ENCODE results near the gene MFGE8. TPM values are rescaled to one million over a fixed set of nuclear protein-coding genes. Genes with fewer than 3 reads are reported as not detected.

MFGE8 gene
- total RNA-seq, 1 donor from 2014 or later, result 111 TPM

DNA sequence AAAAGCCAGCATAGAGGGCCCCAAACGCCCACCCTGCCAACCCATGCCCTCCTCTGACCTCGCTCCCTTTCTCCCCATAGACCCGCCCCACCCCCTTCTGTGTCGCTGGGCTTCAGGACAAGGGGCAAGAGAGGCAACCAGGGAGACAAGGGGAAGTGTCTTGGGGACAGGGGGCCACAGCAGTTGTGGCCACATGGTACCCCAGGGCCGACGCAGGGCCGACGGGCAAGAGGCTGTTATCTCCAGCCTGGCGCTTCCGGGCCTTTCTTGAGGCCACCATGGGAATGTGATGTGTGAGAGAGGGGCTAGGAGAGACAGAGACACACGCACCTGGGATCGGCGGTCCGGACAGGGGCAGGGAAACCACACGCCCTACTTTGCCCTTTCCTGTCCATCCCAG, 14.4 kb downstream of the MFGE8 start:
- DNase-seq (ENCODE audit: low spot score), result no peak

DNA sequence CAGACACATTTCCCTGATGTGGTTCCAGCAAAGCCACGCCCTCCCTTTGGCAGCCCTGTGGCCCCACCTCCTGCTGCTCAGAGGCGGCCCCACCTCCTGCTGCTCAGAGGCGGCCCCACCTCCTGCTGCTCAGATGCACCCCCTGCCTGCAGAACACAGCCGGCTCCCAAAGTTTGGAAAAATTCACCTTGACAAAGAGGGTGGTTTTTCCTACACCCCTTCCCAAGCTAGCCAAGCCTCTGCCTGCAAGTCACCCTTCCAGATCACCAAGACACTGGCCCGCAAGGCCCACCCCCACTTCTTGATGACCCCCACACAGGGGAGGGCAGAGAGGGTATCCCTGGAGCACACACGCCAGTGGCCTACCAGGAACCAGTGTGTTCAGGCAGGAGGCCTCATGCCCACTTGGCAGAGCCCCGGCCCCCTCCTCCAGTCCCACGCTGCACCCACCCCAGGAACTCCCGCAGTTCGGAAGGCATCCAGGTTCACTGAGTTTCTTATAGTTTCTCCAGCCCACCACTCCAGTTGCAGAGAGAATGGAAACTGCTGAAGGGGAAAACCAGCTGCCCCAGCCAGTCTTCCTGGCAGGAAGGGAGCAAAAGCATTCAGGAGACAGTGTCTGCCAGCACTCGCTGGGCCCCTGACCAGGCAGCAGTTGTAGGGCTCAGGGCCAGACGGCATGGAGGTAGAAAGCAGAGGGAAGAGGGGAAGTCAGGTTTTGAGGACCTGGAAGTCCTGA, 15.6 kb downstream of the MFGE8 start:
- peak; percentile 80 for DNase-seq (ENCODE audit: low spot score)

DNA sequence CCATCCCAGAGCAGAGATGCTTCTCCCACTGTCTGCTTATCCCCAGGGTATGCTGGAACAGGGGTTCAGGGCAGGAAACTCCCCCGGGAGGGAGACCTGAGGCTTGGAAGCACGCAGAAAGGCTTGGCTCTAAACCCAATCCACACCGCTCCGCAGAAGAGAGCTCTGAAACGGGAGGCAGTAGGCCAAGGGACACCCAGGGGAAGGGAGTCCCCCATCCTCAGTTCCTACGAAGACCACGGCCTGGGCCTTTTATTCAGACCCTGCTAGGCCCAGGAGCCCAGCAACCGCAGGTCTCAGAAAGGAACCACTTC, 16.1 kb downstream of the MFGE8 start:
- DNase-seq (ENCODE audit: low spot score), result no peak

DNA sequence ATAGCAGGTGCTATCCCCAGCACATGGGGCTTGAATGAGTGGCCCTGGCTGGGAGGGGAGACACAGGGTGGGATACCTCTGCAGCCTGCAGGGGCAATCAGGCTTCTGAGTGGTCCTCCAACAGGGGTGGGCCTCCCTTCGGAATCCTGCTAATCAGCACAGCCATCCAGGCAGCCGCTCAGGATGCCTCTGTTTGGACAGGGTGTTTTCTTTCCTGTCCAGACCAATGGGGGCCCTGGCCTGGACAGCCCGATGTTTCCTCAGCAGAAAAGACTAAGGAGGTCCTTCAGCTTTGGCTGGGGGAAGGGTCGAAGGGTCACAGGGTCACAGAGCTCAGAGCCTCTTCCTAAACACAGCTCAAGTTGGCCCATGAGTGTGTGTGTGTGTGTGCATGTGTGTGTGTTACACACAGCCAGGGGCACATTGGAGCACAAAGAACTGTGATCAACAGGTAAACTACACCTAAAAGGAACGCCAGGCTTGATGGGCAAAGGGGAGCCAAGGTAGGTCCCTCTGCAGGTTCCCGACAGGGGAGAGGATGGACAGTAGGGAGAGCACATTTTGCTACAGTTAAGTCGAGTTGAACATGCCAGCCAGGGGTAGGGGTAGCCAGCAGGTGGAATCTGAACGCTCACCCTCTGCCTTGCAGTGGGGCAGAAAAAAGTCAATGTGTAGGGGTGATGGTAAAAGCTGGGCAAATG, 16.7 kb downstream of the MFGE8 start:
- DNase-seq (ENCODE audit: low spot score), result no peak

DNA sequence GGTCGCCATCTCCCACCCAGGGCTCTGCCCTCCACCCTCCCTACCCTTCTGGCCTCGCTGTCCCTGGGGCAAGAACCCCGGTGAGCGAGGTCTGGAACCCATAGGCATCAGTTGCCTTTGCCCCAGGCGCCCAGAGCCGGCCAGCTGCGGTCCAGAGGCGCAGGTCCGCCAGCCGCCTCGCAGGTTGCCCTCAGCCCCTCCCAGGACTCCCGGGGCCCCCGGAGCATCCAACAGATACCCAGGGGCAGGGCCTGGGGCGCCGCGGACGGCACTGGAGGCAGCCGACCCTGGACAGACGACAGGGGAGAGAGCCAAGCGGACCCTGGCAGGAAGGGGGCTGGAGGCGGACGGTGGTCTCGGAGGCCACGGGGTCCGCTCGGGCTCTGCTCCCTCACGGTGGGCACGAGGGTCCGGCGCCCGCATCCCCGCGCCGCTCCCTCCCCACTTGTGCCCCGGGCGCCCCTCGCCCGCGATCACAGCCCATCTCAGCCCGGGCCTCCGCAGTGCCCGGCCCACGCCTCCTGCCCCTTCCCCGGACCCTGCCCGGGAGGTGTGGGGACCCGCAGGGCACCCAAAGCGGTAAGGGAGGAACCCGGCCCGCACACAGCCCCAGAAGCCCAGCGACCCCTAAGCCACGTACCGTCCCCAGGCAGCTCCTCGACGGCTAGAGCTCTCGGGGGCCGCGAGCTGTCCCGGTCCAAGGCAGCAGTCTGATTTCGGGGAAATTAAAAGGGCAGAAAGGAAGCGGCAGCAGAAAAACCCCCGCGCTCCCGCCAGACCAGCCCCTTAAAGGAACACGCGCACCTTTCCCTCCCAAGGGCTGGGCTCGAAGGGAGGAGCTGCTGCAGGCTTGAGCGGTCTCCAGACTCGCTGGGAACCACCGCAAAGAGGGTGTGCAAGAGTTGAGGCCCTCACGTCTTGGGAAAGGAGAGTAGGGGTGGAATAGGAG, 18.1 kb downstream of the MFGE8 start, which contains the start of gene HAPLN3:
TSS of gene HAPLN3 (minus strand) at position 726 of the 949 bp plus-strand sequence. CDS start 8,246 bp downstream, outside the sequence.
- no peak for DNase-seq (ENCODE audit: low spot score)

DNA sequence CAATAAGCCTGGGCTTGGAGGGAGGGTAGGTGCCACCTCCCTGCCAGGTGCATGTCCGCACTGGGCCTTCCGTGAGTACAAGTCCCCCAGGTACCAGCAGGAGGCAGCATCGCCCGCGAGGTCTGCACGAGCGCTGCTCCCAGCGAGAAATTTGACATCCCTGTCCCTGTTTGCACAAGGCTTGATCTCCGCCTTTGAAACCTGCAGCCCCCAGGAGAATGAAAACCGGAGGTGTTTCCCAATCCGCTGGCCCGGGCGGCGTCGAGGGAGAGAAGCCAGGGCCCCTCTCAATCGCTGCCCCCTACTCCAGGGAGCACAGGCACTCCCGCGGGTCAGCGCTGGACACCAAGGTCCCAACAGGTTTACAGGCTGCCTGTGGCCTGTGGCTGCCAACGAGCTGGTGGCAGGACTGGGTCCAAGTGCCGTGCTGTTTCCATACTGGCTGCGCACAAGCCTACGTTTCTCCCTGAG, 18.8 kb downstream of the MFGE8 start:
- DNase-seq (ENCODE audit: low spot score), result peak; percentile 49

DNA sequence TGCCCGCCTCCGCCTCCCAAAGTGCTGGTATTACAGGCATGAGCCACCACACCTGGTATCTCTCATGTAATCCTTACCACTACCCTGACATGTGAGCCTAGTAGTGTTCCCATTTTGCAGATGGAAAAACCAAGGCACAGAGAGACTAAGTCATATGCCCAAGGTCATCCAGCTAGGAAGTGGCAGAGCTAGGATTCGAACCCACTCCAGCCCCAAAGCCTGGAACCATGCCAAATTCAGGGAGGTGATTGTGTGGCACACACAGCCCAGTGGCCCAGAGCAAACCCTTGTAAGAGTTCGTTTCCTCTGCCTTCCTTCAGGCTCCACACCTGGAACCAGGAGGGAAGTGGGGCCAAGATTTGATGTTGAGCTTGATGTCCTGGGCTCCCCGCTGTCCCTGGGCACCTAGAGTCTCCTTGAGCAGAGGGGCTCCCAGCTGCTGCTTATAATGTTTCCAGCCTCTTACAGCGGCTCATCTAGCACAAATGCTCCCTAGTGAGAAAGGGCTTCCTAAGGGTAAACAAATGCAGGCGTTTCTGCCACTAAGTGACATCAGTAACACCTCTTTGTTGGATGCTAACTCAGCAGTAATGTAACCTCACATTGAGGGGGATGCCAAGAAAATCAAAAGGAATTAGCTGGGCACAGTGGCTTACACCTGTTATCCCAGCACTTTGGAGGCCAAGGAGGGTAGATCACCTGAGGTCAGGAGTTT, 21.5 kb downstream of the MFGE8 start:
- no peak for DNase-seq (ENCODE audit: low spot score)

DNA sequence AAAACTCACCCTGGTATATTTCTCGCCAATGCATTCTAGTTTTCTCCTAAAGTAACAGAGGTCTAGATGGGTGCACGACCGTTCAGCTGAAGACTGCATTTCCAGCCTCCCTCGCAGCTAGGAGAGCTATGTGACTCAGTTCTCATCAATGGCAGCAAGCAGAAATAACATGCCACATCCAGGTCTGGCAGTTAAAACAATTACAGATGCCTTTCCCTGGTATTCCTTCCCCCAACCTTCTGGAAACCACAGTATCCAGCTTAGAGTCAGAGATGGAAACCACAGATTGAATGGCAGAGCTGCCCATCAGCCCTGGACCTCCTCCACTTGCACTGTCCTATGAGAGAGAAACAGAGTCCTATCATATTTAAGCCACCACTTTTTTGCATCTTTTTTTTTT, 22.7 kb downstream of the MFGE8 start:
- DNase-seq (ENCODE audit: low spot score), result no peak

DNA sequence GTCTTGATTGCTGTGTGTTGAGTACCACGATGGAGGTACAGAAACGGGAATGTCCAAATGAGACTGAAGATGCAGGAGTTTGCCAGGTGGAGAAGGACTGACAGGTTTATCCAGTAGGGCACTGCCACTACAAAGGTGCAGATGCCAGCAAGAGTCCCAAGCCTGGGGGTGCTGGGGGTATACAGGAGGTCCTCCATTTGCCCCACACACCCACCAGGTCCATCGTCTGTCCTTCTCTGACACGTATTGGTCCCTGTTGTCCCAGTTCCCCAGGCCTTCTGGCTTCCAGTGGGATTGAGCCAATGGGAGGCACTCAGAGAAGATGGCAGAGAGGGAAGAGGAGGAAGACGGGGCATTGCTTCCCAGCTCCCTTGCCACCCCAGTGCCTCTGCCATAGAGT, 24.5 kb downstream of the MFGE8 start:
- DNase-seq (ENCODE audit: low spot score), result no peak

DNA sequence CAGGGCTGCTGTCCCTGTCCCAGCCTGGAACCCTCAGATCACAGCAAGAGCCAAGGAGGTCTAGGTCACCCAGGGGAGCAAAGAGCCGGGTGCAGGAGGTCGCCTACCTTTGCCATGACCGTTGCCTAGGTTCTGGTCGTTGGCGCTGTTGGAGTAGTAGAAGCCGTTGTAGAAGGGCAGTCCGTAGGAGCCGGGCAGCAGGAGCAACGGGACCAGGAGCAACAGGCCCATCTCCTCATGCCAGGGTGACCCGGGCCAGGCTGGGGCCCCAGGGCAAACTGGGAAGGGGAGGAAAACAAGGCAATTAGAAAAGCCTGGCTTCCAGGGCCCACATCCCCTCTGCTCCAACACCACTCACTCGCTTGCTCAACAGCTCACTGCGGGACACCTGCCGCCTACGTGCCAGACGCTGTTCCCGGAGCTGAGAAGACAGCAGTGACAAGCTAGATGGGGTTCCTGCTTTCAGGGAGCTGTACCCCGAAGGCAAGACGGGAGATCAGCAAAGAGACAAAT, 26.1 kb downstream of the MFGE8 start:
- DNase-seq (ENCODE audit: low spot score), result no peak

DNA sequence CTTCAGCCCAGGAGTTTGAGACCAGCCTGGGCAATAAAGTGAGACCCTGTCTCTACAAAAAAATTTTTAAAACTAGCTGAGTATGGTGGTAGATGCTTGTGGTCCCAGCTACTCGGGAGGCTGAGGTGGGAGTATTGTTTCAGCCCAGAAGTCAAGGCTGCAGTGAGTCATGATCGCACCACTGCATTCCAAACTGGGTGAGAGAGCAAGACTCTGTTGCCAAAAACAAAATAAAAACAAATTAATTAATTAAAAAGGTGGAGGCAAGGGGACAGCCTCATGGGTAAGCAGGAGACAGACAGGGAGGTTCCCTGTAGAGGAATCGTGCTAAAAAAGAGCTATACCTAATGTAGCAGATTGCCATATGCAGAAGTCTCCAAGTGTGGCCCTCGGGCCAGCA, 30.4 kb downstream of the MFGE8 start:
- DNase-seq (ENCODE audit: low spot score), result no peak

DNA sequence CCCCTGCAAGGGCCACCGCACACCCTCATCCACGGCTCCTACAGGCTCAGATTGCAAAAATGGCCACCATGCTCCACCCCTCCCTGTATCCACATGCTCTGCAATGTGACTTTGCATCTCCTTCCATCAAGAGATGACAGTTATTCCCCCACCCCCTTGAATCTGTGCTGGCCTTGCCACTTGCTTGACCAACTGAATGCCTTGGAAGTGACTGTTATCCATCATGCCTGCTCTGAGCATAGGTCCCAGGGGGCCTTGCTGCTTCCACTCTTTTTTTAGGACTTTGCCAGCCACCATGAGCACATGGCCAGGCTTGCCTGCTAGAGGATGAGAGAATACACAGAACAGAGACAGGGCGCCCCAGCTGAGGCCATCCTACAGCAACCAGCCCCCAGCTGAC, 31.4 kb downstream of the MFGE8 start:
- DNase-seq (ENCODE audit: low spot score), result no peak

DNA sequence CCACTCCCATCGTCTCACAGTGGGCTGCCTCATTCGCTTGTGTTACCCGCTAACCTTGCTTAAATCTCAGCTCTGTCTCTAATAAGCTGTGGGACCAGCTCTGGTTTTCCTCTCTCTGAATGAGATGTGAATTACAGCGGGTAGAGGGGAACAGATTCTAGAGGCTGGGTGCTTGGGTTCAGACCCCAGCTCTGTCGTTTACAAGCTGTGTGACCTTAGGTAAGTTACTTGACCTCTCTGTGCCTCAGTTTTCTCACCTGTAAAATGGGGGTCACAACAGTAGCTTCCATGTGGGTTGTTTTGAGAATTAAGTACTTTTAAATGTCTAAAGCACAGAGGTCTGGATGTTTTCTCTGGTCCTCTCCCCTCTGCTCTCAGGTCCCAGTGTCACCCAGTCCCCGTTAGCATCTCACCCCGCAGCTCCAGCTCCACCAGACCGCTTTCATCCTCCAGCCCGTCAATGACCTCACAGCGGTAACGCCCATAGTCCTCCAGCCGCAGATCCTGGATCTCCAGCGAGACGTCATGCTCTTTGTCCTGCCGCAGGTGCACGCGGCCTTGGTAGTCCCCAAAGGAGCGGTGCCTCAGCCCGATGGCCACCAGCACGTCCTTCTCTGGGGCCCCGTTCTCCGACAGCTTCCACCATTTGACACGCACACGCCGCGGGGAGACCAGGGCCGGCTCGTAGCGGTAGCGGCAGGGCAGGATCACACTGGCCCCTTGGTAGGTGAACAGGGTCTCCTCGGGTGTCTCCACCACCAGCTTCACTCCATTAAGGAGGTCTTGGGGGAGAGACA, 32.0 kb downstream of the MFGE8 start:
- no peak for DNase-seq (ENCODE audit: low spot score)

DNA sequence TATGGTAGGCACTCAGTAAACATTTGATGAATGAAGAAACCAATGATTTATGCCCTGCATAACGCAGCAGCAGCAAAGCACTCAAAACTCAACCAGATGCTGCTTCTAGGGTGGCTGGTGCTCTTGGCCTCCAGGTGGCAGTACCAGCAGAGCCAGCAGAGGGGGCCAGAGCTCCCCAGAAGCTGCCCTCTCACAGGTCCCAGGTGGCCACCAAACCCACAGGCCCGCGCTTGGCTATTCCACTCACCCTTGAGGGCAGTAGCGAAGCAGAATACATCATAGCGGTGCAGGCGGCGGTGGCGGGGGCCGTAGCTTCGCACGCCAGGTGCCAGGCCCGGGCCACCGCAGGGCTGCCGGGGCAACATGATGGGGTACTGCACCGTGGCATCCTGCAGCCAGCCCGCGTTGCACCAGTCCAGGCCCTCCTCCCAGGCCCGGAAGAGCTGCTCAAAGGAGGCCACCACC, 34.4 kb downstream of the MFGE8 start:
- no peak for DNase-seq (ENCODE audit: low spot score)

DNA sequence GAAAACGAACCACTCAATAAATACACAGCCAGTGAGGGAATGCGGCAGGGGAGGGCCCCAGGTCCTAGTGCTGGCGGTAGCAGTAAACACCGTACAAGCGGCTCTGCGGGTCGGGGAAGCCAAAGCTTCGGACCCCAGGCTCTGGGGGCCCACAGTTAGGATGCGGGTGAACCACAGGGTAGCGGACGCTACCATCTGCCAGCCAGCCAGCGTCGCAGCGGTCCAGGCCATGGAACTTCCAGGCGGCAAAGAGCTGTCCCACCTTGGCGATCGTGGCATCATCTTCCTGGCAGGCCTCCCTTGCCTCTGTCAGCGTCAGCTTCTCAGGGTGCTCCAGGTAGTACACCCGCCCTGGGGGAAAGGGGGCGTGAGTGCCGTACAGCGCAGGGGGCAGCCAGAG, 35.3 kb downstream of the MFGE8 start:
- no peak for DNase-seq (ENCODE audit: low spot score)

DNA sequence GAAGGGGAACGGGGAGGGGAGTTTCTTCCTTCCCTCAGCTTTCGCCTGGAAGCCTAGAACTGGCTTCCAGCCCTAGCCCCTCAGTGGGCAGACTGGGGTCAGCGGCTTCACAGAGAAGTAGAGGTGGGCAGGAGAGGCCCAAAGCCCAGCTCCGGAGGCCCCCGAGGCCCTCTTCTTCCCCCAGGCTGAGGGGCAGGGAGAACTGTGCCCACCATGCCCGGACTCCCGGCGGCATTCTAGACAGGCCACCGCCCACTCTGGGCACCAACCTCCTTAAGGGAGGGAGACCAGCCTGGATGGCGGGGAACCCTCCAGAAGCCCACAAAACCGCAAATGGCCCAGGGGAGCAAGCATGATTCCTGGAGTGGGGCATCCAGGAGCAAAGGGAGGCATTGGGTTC, 35.8 kb downstream of the MFGE8 start:
- DNase-seq (ENCODE audit: low spot score), result no peak

DNA sequence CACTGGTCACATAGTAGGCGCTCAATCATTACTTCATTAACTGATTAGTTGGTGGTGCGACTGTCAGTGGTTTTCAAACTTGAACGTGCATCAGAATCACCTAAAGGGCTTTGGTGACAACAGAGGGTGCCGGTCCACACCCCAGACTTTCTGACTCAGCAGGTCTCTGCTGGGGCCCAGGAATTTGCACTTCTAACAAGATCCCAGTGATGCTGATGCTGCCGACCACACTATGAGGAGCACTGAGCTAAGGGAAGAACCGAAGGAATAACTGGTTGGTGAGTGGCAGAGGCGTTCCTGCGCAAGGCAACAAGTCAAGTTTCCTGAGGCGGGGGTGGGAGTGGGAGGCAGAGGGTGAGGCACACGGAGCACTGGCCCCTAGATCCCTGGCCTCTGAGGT, 36.6 kb downstream of the MFGE8 start:
- no peak for DNase-seq (ENCODE audit: low spot score)

DNA sequence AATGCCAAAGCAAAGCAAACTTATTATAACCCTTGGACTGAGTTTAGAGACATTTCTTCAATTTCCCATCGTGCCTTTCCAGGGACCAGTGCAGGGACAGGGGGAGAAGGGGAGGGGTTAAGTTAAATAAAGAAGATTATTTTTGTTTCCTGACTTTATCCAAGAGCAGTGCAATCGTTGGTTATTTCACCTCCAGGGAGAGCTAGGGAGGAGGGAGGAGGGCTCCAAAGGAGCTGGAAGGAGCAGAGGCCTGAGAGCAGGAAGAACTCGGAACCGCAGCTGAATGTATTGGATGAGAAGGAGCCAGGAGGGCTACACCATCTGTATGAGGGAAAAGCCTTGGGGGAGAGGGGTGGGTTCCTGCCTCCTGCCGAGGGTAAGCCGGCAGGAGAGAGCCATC, 38.5 kb downstream of the MFGE8 start:
- no peak for DNase-seq (ENCODE audit: low spot score)

DNA sequence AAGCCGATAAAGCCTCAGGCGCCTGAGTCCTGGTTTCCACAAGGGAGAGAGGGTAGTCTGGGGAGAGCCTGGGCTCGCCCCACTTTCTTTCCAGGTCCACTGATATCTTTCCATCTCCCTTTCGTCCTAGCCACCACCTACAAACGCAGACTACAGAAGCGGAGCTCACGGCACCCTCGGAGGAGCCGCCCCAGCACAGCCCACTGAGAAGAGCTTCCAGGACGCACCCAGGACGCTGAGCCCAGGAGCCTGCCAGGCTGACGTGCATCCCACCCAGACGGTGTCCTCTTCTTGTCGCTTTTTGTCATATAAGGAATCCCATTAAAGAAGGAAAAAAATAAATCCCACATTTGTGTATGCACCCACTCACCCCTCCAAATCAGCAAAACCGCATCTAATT, 38.9 kb downstream of the MFGE8 start:
- no peak for DNase-seq (ENCODE audit: low spot score)

DNA sequence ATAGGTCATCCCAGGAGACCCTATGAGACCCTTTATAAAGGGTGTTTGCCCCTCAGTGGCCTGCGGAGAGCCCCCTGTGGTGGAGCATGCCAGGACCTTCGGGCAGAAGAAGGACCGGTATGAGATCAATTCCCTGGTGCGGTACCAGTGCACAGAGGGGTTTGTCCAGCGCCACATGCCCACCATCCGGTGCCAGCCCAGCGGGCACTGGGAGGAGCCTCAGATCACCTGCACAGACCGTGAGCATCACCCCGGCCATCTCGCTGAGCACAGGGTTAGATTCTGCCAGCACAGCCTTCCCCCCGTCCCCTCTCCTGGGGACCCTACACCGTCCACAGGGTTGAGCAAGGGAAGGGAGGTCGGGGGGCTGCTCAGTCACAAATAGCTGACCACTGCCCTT, 39.4 kb downstream of the MFGE8 start:
- DNase-seq (ENCODE audit: low spot score), result no peak

DNA sequence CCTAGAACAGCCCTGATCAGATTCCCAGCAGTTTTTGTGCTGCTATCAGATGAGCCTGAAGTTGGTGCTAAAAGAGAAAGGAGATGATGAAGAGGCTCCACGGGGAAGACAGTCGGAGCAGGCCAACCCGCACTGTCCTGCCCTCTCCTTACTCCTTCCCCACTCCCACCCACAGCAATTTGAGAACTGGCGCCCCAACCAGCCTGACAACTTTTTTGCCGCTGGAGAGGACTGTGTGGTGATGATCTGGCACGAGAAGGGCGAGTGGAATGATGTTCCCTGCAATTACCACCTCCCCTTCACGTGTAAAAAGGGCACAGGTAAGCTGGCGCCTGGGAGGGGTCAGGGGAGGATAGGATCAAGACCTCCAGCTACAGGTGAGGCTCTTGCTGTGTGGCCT, 40.5 kb downstream of the MFGE8 start:
- DNase-seq (ENCODE audit: low spot score), result no peak

Data from mucosa of gallbladder (tissue), 1 donor.